Neural progenitor cell (in vitro differentiated cells): Measurements from ENCODE around the gene NR3C2. TPM values are rescaled to one million over a fixed set of nuclear protein-coding genes. Genes with fewer than 3 reads are reported as not detected.
"Not testable (repeated sequence)": the region's sequence is repeated elsewhere in the genome, so short reads cannot be mapped to it uniquely, and the experiment has no call there.

Source experiments
- DNase-seq: peaks from one replicate; pipeline ENCODE4 v3.0.0-alpha.2; 2016; ENCODE audit warnings: low spot score
- H2AFZ ChIP-seq: fragments of 200-600 bp; sonication (generic); replicated peaks from 2 replicates; pipeline ENCODE4 v1.6.1; 2016; ENCODE audit warnings: antibody characterized with exemption
- H3F3A ChIP-seq: fragments of 200-600 bp; sonication (generic); 2 replicates; pipeline ENCODE4 v1.6.1; 2016; ENCODE audit warnings: antibody characterized with exemption, low read depth
- H3K27ac ChIP-seq: fragments of 200-600 bp; sonication (generic); 2 replicates; pipeline ENCODE4 v1.5.1; 2016; ENCODE audit warnings: mild to moderate bottlenecking
- H3K27me3 ChIP-seq: fragments of 200-600 bp; sonication (generic); 2 replicates; pipeline ENCODE4 v1.6.1; 2016; ENCODE audit warnings: mild to moderate bottlenecking, moderate library complexity
- H3K36me3 ChIP-seq: fragments of 200-600 bp; sonication (generic); 2 replicates; pipeline ENCODE4 v1.5.1; 2016
- H3K4me1 ChIP-seq: fragments of 200-600 bp; sonication (generic); 2 replicates; pipeline ENCODE4 v1.6.1; 2016; ENCODE audit warnings: mixed run types
- H3K4me2 ChIP-seq: fragments of 200-600 bp; sonication (generic); 2 replicates; pipeline ENCODE4 v1.6.1; 2016
- H3K4me3 ChIP-seq: fragments of 200-600 bp; sonication (generic); 2 replicates; pipeline ENCODE4 v1.5.1; 2016
- H3K79me2 ChIP-seq: fragments of 200-600 bp; sonication (generic); 2 replicates; pipeline ENCODE4 v1.6.1; 2016; ENCODE audit warnings: low read depth
- H3K9ac ChIP-seq: fragments of 200-600 bp; sonication (generic); 2 replicates; pipeline ENCODE4 v1.6.1; 2016
- H3K9me3 ChIP-seq: fragments of 200-600 bp; sonication (generic); 2 replicates; pipeline ENCODE4 v1.5.1; 2016; ENCODE audit warnings: low read depth
- H4K20me1 ChIP-seq: fragments of 200-600 bp; sonication (generic); 2 replicates; pipeline ENCODE4 v1.6.1; 2016; ENCODE audit warnings: low read depth
- H3K27ac Mint-ChIP-seq: 3 replicates; pipeline ENCODE4 v1.8.0; 2021; ENCODE audit warnings: mixed read lengths
- H3K27me3 Mint-ChIP-seq: 2 replicates; pipeline ENCODE4 v1.8.0; 2022; ENCODE audit warnings: low read depth, mild to moderate bottlenecking, inconsistent platforms, moderate library complexity, mixed read lengths; ENCODE audit not compliant: insufficient read depth
- H3K36me3 Mint-ChIP-seq: 3 replicates; pipeline ENCODE4 v1.8.0; 2021; ENCODE audit warnings: mixed read lengths
- H3K4me1 Mint-ChIP-seq: 3 replicates; pipeline ENCODE4 v1.8.0; 2021; ENCODE audit warnings: mixed read lengths
- H3K4me3 Mint-ChIP-seq: 3 replicates; pipeline ENCODE4 v1.8.0; 2021; ENCODE audit warnings: mild to moderate bottlenecking, moderate library complexity, mixed read lengths
- H3K9me3 Mint-ChIP-seq: 3 replicates; pipeline ENCODE4 v1.8.0; 2020; ENCODE audit warnings: mixed read lengths
- CTCF ChIP-seq: fragments of 200-600 bp; sonication (generic); IDR thresholded peaks from 2 replicates; pipeline ENCODE4 v1.5.1; 2017; ENCODE audit warnings: antibody characterized with exemption, mild to moderate bottlenecking
- EZH2 ChIP-seq: fragments of 200-600 bp; sonication (generic); IDR thresholded peaks from 2 replicates; pipeline ENCODE4 v1.6.1; 2017; ENCODE audit warnings: antibody characterized with exemption, mild to moderate bottlenecking, moderate library complexity
- EZH2phosphoT487 ChIP-seq: fragments of 200-600 bp; sonication (generic); IDR thresholded peaks from 2 replicates; pipeline ENCODE4 v1.6.1; 2017; ENCODE audit warnings: antibody characterized with exemption
- total RNA-seq: library from RNA; depleted of rRNA; stranded (reverse); fragments of >200 nt; gene quantifications from 2 replicates; pipeline ENCODE4 v1.2.3, GENCODE V29; 2015; ENCODE audit warnings: low replicate concordance

The NR3C2 gene
- total RNA-seq, 1 donor from 2014 or later = 0.73 TPM

GRCh38 chr4:148124512-148124911 lies 317.7 kb downstream of the NR3C2 start:
- Histone ChIP-seq H3K4me2 (no peak overlapping the region), H3K27me3 (no peaks in the 10 kb centered on the region), H3K79me2 (no peaks in the 10 kb centered on the region), H3K27ac (no peak overlapping the region), H3K4me3 (no peak overlapping the region), H4K20me1 (no peaks in the 10 kb centered on the region), H3K9me3 (no peaks in the 10 kb centered on the region), H3K36me3 (no peaks in the 10 kb centered on the region), H2AFZ (no peak overlapping the region), H3F3A (no peaks in the 10 kb centered on the region), H3K4me1 (no peaks in the 10 kb centered on the region), H3K9ac (no peak overlapping the region)
- Mint-ChIP-seq H3K4me1 (no peaks in the 10 kb centered on the region), H3K27me3 (peaks cover 4% of the 10 kb centered on the region), H3K27ac (no peak overlapping the region), H3K9me3 (peaks cover 16% of the 10 kb centered on the region), H3K4me3 (no peak overlapping the region), H3K36me3 (peaks cover 6% of the 10 kb centered on the region)
- DNase-seq = no peak
- no peak for TF ChIP-seq EZH2
- TF ChIP-seq CTCF = no peak

- H3K4me1 Mint-ChIP-seq, H3K4me3 Mint-ChIP-seq, H3K27ac Mint-ChIP-seq, H3K9me3 ChIP-seq, H3K4me1 ChIP-seq, H3K27me3 Mint-ChIP-seq, DNase-seq, H3K9ac ChIP-seq, H3K36me3 ChIP-seq, H3K27ac ChIP-seq, H2AFZ ChIP-seq, H4K20me1 ChIP-seq, H3K4me3 ChIP-seq, H3K36me3 Mint-ChIP-seq, H3K4me2 ChIP-seq, H3K27me3 ChIP-seq, H3F3A ChIP-seq, H3K79me2 ChIP-seq: not testable (repeated sequence)
- H3K9me3 Mint-ChIP-seq = peaks cover 16% of the 10 kb centered on the region
Measured at GRCh38 chr4:148123161-148123560, 319.1 kb downstream of the NR3C2 start.

GRCh38 chr4:148120216-148120615 lies 322.0 kb downstream of the NR3C2 start:
- no peak overlapping the region for H3K27ac ChIP-seq
- no peak overlapping the region for H3K27ac Mint-ChIP-seq
- no peaks in the 10 kb centered on the region for H3K36me3 ChIP-seq
- H3K4me3 ChIP-seq = no peak overlapping the region
- TF ChIP-seq EZH2 (no peak), EZH2phosphoT487 (no peak), CTCF (no peak)
- peaks cover 6% of the 10 kb centered on the region for H3K36me3 Mint-ChIP-seq
- no peak overlapping the region for H3K4me3 Mint-ChIP-seq
- H3K9ac ChIP-seq = no peak overlapping the region
- no peaks in the 10 kb centered on the region for H3K79me2 ChIP-seq
- H4K20me1 ChIP-seq = no peaks in the 10 kb centered on the region
- no peaks in the 10 kb centered on the region for H3F3A ChIP-seq
- peaks cover 4% of the 10 kb centered on the region for H3K27me3 Mint-ChIP-seq
- H3K4me1 Mint-ChIP-seq = no peaks in the 10 kb centered on the region
- no peaks in the 10 kb centered on the region for H3K9me3 ChIP-seq
- DNase-seq = no peak
- H3K9me3 Mint-ChIP-seq = peaks cover 16% of the 10 kb centered on the region
- H3K4me2 ChIP-seq = no peak overlapping the region
- no peaks in the 10 kb centered on the region for H3K27me3 ChIP-seq
- no peaks in the 10 kb centered on the region for H3K4me1 ChIP-seq
- H2AFZ ChIP-seq = no peak overlapping the region

- DNase-seq = no peak
- Histone ChIP-seq H3K4me1 (no peaks in the 10 kb centered on the region), H3F3A (no peaks in the 10 kb centered on the region), H3K9me3 (no peaks in the 10 kb centered on the region), H3K9ac (no peak overlapping the region), H3K4me2 (no peak overlapping the region), H3K4me3 (no peak overlapping the region), H3K27me3 (no peaks in the 10 kb centered on the region), H2AFZ (no peak overlapping the region), H4K20me1 (no peaks in the 10 kb centered on the region), H3K27ac (no peak overlapping the region), H3K36me3 (no peaks in the 10 kb centered on the region), H3K79me2 (no peaks in the 10 kb centered on the region)
- H3K4me1 Mint-ChIP-seq = no peaks in the 10 kb centered on the region
- H3K27me3 Mint-ChIP-seq = peaks cover 2% of the 10 kb centered on the region
- peaks cover 7% of the 10 kb centered on the region for H3K9me3 Mint-ChIP-seq
- no peak overlapping the region for H3K4me3 Mint-ChIP-seq
- TF ChIP-seq EZH2phosphoT487 (no peak), CTCF (no peak), EZH2 (no peak)
- no peak overlapping the region for H3K27ac Mint-ChIP-seq
- peaks cover 3% of the 10 kb centered on the region for H3K36me3 Mint-ChIP-seq
Measured at GRCh38 chr4:148118633-148119032, 323.6 kb downstream of the NR3C2 start.
